LNCaP clone FGC (cell line): ENCODE data around the gene NEDD1.

Experiments
- DNase-seq: peaks from one replicate; pipeline ENCODE4 v3.0.0-alpha.2; 2011; ENCODE audit warnings: low read depth
- H3K4me3 ChIP-seq: 2 replicates; pipeline ENCODE4 v1.5.1; 2011; ENCODE audit warnings: mild to moderate bottlenecking, low read depth, low read length, control low read depth
- TF ChIP-seq, protein P1 (sequence below): IDR thresholded peaks from 2 replicates; pipeline ENCODE4 v1.5.1; 2012; ENCODE audit warnings: mild to moderate bottlenecking; ENCODE audit not compliant: control insufficient read depth, insufficient read depth; ENCODE audit errors: extremely low read depth

The NEDD1 gene

DNA sequence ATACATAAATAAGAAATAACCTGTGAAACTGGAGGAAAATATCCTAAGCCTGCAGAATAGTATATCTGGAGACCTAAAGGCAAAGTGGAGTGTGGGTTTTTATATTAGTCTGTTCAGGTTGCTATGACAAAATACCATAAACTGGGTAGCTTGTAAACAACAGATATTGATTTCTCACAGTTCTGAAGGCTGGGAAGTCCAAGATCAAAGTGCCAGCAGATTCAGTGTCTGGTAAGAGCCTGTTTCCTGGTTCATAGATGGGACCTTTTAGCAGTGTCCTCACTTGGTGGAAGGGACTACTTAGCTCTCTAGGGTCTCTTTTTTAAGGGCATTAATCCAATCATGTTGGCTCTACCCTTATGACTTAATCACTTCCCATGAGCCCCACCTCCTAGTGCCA, 25.4 kb upstream of the NEDD1 start:
- no peak for DNase-seq
- H3K4me3 ChIP-seq: no peak overlapping the region
- TF ChIP-seq, protein P1, sequence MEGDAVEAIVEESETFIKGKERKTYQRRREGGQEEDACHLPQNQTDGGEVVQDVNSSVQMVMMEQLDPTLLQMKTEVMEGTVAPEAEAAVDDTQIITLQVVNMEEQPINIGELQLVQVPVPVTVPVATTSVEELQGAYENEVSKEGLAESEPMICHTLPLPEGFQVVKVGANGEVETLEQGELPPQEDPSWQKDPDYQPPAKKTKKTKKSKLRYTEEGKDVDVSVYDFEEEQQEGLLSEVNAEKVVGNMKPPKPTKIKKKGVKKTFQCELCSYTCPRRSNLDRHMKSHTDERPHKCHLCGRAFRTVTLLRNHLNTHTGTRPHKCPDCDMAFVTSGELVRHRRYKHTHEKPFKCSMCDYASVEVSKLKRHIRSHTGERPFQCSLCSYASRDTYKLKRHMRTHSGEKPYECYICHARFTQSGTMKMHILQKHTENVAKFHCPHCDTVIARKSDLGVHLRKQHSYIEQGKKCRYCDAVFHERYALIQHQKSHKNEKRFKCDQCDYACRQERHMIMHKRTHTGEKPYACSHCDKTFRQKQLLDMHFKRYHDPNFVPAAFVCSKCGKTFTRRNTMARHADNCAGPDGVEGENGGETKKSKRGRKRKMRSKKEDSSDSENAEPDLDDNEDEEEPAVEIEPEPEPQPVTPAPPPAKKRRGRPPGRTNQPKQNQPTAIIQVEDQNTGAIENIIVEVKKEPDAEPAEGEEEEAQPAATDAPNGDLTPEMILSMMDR: no peak

DNA sequence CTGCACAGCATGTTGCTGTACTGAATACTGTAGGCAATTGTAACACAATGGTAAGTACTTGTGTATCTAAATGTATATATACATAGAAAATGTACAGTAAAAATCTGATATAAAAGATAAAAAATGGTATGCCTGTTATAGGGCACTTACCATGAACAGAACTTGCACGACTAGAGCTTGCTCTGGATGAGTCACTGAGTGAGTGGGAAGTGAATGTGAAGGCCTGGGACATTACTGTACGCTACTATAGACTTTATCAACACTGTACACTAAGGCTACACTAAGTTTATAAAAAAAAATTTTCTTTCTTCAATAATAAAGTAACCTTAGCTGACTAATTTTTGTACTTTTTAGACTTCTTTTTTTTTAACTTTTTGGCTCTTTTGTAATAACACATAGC, 24.2 kb upstream of the NEDD1 start:
- TF ChIP-seq, protein P1: no peak
- DNase-seq: no peak
- no peak overlapping the region for H3K4me3 ChIP-seq

DNA sequence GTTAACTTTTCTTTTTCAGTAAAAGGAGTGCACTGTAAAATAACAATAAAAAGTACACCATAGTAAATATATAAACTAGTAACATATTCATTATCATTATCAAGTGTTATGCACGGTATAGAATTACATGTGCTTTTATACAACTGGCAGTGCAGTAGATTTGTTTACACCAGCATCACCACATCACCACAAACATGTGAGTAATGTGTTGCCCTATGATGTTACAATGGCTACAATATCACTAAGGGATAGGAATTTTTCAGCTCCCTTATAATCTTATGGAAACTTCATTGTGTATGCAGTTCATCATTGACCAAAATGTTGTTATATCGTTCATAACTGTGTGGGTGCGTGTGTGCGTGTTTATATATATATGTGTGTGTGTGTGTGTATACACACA, 23.5 kb upstream of the NEDD1 start:
- TF ChIP-seq, protein P1: no peak
- no peak for DNase-seq

DNA sequence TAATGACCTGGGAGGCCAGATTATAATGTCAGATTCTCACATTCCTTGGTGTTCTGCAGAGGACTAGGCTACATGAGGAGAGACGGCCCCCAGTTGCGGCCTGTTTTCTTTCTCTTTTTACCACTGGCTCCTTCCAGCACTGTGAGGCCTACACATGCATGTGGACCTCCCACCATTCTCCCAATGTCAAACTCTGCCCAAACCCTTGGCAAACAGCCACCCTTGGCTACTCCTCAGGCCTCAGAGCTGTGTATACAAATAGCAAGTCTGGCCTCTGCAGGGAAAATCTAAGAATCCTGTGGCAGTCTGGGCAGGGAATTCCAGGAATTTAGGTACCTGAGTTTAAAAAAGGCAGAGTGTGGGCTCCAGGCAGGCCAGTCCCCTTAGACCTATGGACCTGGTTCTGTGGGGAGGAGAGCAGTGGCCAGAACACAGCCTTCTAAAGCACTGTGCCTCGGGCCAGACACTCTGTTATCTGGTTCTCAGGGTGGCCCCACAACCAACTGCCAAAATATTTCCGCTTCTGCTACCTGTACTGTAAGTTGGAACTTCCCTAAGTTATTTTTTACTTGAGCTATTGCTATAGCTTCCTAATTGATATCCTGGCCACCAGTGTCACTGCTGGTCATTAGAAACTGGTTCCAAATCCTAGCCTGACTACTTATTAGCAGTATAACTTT, 19.9 kb upstream of the NEDD1 start:
- H3K4me3 ChIP-seq: no peak overlapping the region
- TF ChIP-seq, protein P1: no peak
- no peak for DNase-seq

More for the DNA sequence above, 23.5 kb upstream of the NEDD1 start:
- no peak overlapping the region for H3K4me3 ChIP-seq

DNA sequence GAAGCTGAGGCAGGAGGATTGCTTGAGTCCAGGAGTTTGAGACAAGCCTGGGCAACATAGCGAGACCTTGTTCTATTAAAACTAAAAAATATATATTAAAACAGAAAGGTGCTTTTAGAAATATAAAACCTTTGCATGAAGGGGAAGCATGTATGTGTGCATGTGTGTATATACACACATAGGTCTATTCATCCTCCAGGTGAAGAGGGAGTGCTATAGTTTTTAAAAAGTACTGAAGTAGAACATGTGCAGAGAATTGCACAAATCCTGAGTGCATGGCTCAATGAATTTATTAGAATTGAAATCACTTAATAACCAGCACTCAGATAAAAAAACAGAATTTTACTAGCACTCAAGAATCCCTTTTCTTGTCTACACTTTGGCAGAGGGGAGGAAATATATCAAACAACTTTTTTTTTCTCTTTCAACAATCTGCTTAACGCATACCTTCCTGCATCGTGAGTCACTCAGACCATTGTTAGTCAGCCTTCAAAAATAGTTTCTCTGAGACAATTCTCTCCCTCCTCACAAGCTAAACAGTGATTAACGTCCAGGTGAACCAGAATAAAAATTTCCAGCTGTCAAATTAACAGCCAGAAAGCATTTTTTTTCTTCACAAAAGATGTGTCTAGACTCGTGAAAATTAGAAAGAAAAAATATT, 17.7 kb upstream of the NEDD1 start:
- DNase-seq: no peak
- no peak overlapping the region for H3K4me3 ChIP-seq
- TF ChIP-seq, protein P1: no peak

DNA sequence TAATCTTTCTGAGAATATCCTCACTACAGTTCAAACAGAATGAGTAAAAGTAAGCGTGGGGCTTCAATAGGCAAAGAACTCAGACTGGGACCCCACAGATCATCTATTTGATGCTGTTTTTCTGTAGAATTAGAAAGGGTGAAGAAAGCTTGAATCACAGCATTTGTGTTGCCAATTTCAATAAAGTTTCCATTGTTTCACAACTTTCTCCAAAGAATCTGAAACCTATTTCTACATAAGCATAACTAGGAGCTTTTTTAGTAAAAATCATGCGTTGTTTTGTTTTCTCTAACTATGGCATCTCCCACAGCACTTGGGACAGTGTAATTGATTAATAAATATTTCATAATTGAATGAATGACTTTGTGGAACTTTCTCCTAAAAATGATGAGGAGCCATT, 16.7 kb upstream of the NEDD1 start:
- H3K4me3 ChIP-seq: no peak overlapping the region
- DNase-seq: no peak
- TF ChIP-seq, protein P1: no peak
